H1 (cell line): Measurements from ENCODE around the gene DDX5. TPM values are rescaled to one million over a fixed set of nuclear protein-coding genes. Genes with fewer than 3 reads are reported as not detected.

Source experiments
- ASH2L ChIP-seq: fragments of 200-600, 300-600 bp; sonication (generic); IDR thresholded peaks from one replicate; pipeline ENCODE4 v1.7.1; 2017; ENCODE audit warnings: low read length
- CREB1 ChIP-seq: IDR thresholded peaks from 2 replicates; pipeline ENCODE4 v1.6.1; 2012; ENCODE audit warnings: inconsistent platforms
- RAD21 ChIP-seq, 2 experiments: IDR thresholded peaks in 1 of 2; conservative IDR thresholded peaks in 1 of 2; 2 replicates each; pipeline ENCODE4 v1.6.1; 2011; ENCODE audit warnings: low read depth in 2 of 2, low read length in 2 of 2, improper control_type of control experiment in 1 of 2, inconsistent platforms in 1 of 2, mild to moderate bottlenecking in 1 of 2, moderate library complexity in 1 of 2
- RBBP5 ChIP-seq: IDR thresholded peaks from 2 replicates; pipeline ENCODE4 v1.7.1; 2012; ENCODE audit warnings: low read depth, mild to moderate bottlenecking, inconsistent platforms, low read length, moderate library complexity, borderline replicate concordance
- SP4 ChIP-seq: IDR thresholded peaks from 2 replicates; pipeline ENCODE4 v1.6.1; 2012; ENCODE audit warnings: low read length, inconsistent platforms
- SUZ12 ChIP-seq: fragments of 200-600 bp; sonication (generic); IDR thresholded peaks from 2 replicates; pipeline ENCODE4 v1.6.1; 2012; ENCODE audit warnings: mild to moderate bottlenecking, inconsistent platforms, low read length, moderate library complexity, mixed read lengths
- TBP ChIP-seq: IDR thresholded peaks from 2 replicates; pipeline ENCODE4 v1.6.1; 2011; ENCODE audit warnings: low read depth, low read length, improper control_type of control experiment
- polyA plus RNA-seq, 7 experiments: library from polyadenylated mRNA; depleted of rRNA in 3 of 7; stranded (reverse) in 5 of 7; unstranded in 2 of 7; fragments of >200 nt in 5 of 7; fragments of 200-250 nt in 2 of 7; gene quantifications; 1 replicate in 5 of 7; 2 replicates in 1 of 7; 4 replicates in 1 of 7; pipeline versions ENCODE4 v1.2.1 to v1.2.3, GENCODE V29; 2011 to 2013; ENCODE audit warnings: missing spikeins in 2 of 7, mixed read lengths in 2 of 7
- total RNA-seq: library from RNA; stranded (reverse); fragmentation: NEBNext Ultra II Directional; extraction: Animal tissue kit (Norgen Biotek cat#: 25700); gene quantifications from 2 replicates; pipeline ENCODE4 v1.2.1, GENCODE V29; 2021
- TF ChIP-seq, protein P1 (sequence below): IDR thresholded peaks from 2 replicates; pipeline ENCODE4 v1.6.1; 2011; ENCODE audit warnings: low read length, improper control_type of control experiment
- TF ChIP-seq, protein P2 (sequence below): IDR thresholded peaks from 2 replicates; pipeline ENCODE4 v1.6.1; 2011; ENCODE audit warnings: low read depth, mild to moderate bottlenecking, low read length; ENCODE audit not compliant: insufficient read depth
- TF ChIP-seq, protein P3 (sequence below): fragments of 300-600 bp; sonication (generic); IDR thresholded peaks from 2 replicates; pipeline ENCODE4 v1.7.1; 2012; ENCODE audit warnings: low read length, moderate library complexity, mild to moderate bottlenecking, inconsistent platforms; ENCODE audit not compliant: insufficient replicate concordance

Gene DDX5
- total and polyA plus RNA-seq, 2 of the 8 experiments (the other 6 are each of a cell fraction or from before 2014, with no cell fraction given), result 572 to 591 TPM

DNA sequence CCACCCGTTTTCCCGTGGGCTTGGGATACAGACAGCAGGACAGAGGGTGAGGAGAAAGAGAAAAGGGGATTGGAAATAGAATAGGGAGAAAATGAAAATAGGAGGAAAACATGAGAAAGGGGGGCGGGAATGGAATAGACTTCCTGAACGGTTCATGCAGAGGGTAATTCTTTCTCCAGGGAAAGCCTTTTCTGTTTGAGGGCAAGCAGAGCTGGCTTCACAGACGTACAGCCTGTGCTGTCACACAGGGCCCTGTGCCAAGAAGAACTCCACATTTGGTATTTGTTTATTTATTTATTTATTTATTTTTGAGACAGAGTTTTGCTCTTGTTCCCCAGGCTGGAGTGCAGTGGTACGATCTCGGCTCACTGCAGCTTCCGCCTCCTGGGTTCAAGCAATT lies 45.1 kb downstream of the DDX5 start (continued):
- TF ChIP-seq, protein P1, sequence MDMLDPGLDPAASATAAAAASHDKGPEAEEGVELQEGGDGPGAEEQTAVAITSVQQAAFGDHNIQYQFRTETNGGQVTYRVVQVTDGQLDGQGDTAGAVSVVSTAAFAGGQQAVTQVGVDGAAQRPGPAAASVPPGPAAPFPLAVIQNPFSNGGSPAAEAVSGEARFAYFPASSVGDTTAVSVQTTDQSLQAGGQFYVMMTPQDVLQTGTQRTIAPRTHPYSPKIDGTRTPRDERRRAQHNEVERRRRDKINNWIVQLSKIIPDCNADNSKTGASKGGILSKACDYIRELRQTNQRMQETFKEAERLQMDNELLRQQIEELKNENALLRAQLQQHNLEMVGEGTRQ, result no peak
- TF ChIP-seq, protein P2, sequence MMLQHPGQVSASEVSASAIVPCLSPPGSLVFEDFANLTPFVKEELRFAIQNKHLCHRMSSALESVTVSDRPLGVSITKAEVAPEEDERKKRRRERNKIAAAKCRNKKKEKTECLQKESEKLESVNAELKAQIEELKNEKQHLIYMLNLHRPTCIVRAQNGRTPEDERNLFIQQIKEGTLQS, result no peak
- TF ChIP-seq ASH2L (no peak), SUZ12 (no peak), CREB1 (no peak), RAD21 (IDR thresholded peaks at IDR 0.05 in 1 of 2, conservative IDR thresholded peaks at IDR 0.05 in 1 of 2; ENCODE audit: low read depth in 2 of 2, low read length in 2 of 2) (no peak), SP4 (no peak), TBP (no peak), RBBP5 (no peak)
- TF ChIP-seq, protein P3, sequence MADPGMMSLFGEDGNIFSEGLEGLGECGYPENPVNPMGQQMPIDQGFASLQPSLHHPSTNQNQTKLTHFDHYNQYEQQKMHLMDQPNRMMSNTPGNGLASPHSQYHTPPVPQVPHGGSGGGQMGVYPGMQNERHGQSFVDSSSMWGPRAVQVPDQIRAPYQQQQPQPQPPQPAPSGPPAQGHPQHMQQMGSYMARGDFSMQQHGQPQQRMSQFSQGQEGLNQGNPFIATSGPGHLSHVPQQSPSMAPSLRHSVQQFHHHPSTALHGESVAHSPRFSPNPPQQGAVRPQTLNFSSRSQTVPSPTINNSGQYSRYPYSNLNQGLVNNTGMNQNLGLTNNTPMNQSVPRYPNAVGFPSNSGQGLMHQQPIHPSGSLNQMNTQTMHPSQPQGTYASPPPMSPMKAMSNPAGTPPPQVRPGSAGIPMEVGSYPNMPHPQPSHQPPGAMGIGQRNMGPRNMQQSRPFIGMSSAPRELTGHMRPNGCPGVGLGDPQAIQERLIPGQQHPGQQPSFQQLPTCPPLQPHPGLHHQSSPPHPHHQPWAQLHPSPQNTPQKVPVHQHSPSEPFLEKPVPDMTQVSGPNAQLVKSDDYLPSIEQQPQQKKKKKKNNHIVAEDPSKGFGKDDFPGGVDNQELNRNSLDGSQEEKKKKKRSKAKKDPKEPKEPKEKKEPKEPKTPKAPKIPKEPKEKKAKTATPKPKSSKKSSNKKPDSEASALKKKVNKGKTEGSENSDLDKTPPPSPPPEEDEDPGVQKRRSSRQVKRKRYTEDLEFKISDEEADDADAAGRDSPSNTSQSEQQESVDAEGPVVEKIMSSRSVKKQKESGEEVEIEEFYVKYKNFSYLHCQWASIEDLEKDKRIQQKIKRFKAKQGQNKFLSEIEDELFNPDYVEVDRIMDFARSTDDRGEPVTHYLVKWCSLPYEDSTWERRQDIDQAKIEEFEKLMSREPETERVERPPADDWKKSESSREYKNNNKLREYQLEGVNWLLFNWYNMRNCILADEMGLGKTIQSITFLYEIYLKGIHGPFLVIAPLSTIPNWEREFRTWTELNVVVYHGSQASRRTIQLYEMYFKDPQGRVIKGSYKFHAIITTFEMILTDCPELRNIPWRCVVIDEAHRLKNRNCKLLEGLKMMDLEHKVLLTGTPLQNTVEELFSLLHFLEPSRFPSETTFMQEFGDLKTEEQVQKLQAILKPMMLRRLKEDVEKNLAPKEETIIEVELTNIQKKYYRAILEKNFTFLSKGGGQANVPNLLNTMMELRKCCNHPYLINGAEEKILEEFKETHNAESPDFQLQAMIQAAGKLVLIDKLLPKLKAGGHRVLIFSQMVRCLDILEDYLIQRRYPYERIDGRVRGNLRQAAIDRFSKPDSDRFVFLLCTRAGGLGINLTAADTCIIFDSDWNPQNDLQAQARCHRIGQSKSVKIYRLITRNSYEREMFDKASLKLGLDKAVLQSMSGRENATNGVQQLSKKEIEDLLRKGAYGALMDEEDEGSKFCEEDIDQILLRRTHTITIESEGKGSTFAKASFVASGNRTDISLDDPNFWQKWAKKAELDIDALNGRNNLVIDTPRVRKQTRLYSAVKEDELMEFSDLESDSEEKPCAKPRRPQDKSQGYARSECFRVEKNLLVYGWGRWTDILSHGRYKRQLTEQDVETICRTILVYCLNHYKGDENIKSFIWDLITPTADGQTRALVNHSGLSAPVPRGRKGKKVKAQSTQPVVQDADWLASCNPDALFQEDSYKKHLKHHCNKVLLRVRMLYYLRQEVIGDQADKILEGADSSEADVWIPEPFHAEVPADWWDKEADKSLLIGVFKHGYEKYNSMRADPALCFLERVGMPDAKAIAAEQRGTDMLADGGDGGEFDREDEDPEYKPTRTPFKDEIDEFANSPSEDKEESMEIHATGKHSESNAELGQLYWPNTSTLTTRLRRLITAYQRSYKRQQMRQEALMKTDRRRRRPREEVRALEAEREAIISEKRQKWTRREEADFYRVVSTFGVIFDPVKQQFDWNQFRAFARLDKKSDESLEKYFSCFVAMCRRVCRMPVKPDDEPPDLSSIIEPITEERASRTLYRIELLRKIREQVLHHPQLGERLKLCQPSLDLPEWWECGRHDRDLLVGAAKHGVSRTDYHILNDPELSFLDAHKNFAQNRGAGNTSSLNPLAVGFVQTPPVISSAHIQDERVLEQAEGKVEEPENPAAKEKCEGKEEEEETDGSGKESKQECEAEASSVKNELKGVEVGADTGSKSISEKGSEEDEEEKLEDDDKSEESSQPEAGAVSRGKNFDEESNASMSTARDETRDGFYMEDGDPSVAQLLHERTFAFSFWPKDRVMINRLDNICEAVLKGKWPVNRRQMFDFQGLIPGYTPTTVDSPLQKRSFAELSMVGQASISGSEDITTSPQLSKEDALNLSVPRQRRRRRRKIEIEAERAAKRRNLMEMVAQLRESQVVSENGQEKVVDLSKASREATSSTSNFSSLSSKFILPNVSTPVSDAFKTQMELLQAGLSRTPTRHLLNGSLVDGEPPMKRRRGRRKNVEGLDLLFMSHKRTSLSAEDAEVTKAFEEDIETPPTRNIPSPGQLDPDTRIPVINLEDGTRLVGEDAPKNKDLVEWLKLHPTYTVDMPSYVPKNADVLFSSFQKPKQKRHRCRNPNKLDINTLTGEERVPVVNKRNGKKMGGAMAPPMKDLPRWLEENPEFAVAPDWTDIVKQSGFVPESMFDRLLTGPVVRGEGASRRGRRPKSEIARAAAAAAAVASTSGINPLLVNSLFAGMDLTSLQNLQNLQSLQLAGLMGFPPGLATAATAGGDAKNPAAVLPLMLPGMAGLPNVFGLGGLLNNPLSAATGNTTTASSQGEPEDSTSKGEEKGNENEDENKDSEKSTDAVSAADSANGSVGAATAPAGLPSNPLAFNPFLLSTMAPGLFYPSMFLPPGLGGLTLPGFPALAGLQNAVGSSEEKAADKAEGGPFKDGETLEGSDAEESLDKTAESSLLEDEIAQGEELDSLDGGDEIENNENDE, result no peak
- TF ChIP-seq, all 59 proteins: peak for 0
